Right renal pelvis (tissue), 4 donors: ENCODE measurements around the gene COG5. TPM values are rescaled to one million over a fixed set of nuclear protein-coding genes. Genes with fewer than 3 reads are reported as not detected.

Experiments
- DNase-seq, 4 donors: peaks; one replicate each; pipeline ENCODE4 v3.0.0-alpha.2; 2013; ENCODE audit warnings: low read depth in 4 of 4, low spot score in 3 of 4, missing footprints in 1 of 4
- polyA plus RNA-seq, 4 donors: library from polyadenylated mRNA; unstranded; fragments of 120-200 nt; gene quantifications; one replicate each; pipeline ENCODE4 v1.2.1, GENCODE V29; 2013; ENCODE audit not compliant: insufficient read length in 4 of 4

COG5 gene
- polyA plus RNA-seq, 4 donors, result 27.3 to 39.2 (median 36.4) TPM

- DNase-seq, result no peak
These were observed 158.8 kb downstream of the COG5 start for GRCh38 chr7:107404740-107405537.

GRCh38 chr7:107398161-107398560 is 165.6 kb downstream of the COG5 start:
- no peak for DNase-seq

GRCh38 chr7:107396990-107397389 is 166.7 kb downstream of the COG5 start:
- DNase-seq, result no peak

GRCh38 chr7:107396081-107396480 is 167.6 kb downstream of the COG5 start:
- no peak for DNase-seq

GRCh38 chr7:107394831-107395230 is 168.9 kb downstream of the COG5 start:
- no peak for DNase-seq

GRCh38 chr7:107394276-107394675 is 169.4 kb downstream of the COG5 start:
- no peak for DNase-seq

- DNase-seq, result no peak
These were observed 170.9 kb downstream of the COG5 start for GRCh38 chr7:107392830-107393229.

GRCh38 chr7:107390916-107391315 is 172.8 kb downstream of the COG5 start:
- no peak for DNase-seq

GRCh38 chr7:107388604-107389003 is 175.1 kb downstream of the COG5 start:
- DNase-seq, result no peak

GRCh38 chr7:107387573-107388219 is 176.0 kb downstream of the COG5 start:
- DNase-seq, result no peak

- DNase-seq, result no peak
These were observed 176.6 kb downstream of the COG5 start for GRCh38 chr7:107387128-107387527.

GRCh38 chr7:107386548-107387102 is 177.1 kb downstream of the COG5 start:
- no peak for DNase-seq

- no peak for DNase-seq
These were observed 179.7 kb downstream of the COG5 start for GRCh38 chr7:107384025-107384424.

GRCh38 chr7:107383203-107383602 is 180.5 kb downstream of the COG5 start:
- DNase-seq, result no peak

- no peak for DNase-seq
These were observed 182.3 kb downstream of the COG5 start for GRCh38 chr7:107381453-107381852.

- DNase-seq, result no peak
These were observed 190.4 kb downstream of the COG5 start for GRCh38 chr7:107373354-107373753.

- DNase-seq, result no peak
These were observed 191.4 kb downstream of the COG5 start for GRCh38 chr7:107372298-107372697.

GRCh38 chr7:107370816-107371215 is 192.9 kb downstream of the COG5 start:
- no peak for DNase-seq

GRCh38 chr7:107364787-107365186 is 198.9 kb downstream of the COG5 start:
- DNase-seq, result no peak

- no peak for DNase-seq
These were observed 204.0 kb downstream of the COG5 start for GRCh38 chr7:107359520-107360316.

GRCh38 chr7:107355616-107356015 is 208.1 kb downstream of the COG5 start:
- no peak for DNase-seq
